ENCODE measurements around the gene STK32A.
"Not testable (repeated sequence)": the region's sequence is repeated elsewhere in the genome, so short reads cannot be mapped to it uniquely, and the experiment has no call there.

The STK32A gene

GRCh38 chr5:147348451-147348850, 113.6 kb downstream of the STK32A start:
- no peak for DNase-seq

DNA sequence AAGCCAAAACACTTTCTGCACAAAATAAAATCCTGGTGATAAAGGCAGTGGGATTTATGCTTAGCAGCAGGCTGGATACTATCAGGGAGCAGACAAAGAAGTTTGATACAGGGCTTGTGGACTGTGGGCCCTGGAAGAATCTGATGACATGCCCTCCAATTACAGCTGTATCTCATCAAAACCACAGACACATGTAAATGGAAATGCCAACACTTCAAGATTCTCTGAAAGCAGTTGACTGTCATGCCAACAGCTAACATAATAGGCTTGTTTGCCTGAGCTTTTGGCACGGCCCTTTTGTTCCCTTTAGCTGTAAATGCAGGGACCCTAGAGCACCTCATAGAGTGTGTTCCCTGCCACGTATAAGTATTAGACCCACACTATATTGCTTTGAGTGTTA, 114.4 kb downstream of the STK32A start:
- no peak for DNase-seq

DNA sequence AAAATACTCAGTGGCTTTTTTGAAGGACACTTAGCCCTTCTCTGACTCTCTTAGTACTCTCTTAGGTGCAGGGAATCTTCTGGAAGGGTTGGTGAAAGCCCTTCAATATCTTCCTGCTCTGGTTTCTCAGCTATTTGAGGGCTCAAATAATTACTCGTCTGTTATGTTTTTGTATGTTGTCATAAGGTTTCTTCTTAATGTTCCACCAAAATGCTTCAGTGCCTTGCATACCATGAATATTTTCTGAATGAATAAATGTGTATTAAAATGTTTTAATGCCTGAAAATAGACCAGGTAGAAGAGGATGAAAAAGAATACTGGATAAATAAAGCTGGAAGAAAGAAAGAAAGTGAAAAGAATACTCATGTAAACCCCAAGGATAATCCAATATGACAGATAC, 124.3 kb downstream of the STK32A start:
- no peak for DNase-seq

DNA sequence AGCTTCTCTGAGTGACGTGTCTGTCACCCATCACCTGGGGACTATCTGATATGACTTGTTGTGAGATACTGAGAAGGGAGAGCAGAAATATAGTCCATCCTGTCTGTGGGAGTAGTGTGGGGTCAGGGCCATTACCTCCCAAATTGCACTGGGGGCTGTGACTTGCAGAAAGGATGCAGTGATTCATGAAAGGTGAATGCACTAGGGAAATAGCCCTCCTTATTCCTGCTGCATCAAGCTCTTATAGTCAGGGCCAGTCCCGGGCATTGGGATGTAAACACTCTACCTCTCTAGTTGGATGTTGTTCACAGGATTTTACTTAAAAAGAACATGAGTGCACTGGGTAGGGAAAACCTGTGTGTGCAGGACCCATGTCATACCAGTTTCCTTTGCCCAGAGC, 124.8 kb downstream of the STK32A start:
- no peak for DNase-seq

- no peak for DNase-seq
Measured at GRCh38 chr5:147360816-147361215, 126.0 kb downstream of the STK32A start.

- DNase-seq = no peak
Measured at GRCh38 chr5:147361441-147362175, 126.8 kb downstream of the STK32A start.

- DNase-seq = not testable (repeated sequence)
Measured at GRCh38 chr5:147367381-147367780, 132.6 kb downstream of the STK32A start.

DNA sequence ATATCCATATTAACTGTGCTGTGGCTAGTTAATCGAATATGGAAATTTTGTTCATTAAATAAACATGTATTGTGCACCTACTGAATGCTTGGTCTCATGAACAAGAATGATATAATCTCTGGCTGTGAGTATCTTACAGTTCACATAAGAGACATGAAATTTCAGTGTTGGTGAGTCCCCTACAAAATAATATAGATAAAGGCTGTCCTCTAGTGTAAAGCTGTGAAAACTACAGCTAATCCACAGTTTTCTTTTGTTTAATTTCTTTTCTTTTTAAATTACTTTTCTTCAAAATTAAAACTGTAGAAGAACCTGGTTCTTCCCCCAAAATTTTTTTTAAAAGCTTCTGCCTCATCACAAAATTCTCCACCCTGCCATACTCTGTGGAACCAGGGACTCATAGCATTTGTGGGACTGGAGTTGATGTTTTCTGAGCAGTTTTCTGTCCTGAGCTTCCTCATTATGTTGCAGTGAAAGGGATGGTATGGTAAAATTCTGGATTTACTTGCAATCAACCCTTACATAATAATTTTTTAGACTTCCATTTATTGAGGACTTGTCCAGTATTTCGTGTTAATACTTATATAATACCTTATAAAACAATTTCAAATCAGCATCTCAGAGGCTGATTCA, 135.0 kb downstream of the STK32A start:
- no peak for DNase-seq

GRCh38 chr5:147371290-147371689, 136.5 kb downstream of the STK32A start:
- DNase-seq = no peak

DNA sequence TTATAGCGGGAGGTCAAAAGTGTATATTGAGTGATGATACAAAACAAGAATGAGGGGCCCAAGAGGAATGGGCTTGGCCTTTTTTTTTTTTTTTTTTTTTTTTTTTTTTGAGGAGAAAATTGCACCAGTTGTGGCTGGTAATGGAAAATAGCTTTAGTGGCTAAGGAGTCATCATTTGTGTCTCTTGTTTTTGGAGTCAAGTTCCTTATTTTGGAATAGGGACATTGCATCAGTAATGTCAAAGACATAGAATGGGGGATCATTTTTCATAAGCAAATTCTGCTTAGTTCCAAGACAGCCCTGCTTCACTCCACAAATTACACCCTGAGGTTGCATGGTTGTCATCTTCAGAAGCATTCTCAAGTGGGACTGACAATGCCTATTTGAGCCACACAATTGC, 137.4 kb downstream of the STK32A start:
- DNase-seq = no peak

- no peak for DNase-seq
Measured at GRCh38 chr5:147373328-147373727, 138.5 kb downstream of the STK32A start.

GRCh38 chr5:147375151-147375550, 140.3 kb downstream of the STK32A start:
- DNase-seq = no peak

DNA sequence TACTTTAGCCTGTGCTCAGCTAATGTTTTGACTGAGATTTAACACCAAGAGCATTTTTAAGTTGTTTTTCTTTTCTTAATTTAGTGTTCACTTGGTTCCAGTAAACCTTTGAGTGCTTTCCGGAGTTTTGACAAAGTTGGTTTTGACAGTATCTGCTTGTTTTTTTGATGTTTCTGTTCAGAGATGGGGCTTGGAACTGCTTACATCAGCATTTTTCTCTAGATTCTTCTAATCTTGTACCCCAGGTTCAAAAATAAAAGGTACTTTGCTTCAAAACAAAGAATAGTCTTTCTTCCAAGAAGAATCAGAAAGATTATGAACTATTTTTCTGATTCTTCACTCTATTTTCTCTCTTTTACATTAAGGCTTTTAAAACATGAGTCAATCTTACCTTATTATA, 142.9 kb downstream of the STK32A start:
- no peak for DNase-seq

DNA sequence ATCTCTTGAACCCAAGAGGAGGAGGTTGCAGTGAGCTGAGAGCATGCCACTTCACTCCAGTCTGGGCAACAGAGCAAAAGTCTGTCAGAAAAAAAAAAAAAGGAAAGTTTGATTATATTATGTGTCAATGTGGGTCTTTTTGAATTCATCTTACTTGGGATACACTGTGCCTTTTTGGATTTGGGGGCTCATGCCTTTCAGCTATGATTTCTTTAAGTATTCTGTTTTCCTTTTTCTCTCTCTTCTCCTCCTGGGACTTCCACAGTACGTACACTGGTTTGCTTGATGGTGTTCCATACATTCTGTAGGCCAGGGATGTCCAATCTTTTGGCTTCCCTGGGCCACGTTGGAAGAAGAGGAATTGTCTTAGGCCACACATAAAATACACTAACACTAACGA, 146.7 kb downstream of the STK32A start:
- DNase-seq = no peak

GRCh38 chr5:147382776-147383175, 147.9 kb downstream of the STK32A start:
- no peak for DNase-seq

GRCh38 chr5:147384346-147385193, 149.7 kb downstream of the STK32A start:
- no peak for DNase-seq

DNA sequence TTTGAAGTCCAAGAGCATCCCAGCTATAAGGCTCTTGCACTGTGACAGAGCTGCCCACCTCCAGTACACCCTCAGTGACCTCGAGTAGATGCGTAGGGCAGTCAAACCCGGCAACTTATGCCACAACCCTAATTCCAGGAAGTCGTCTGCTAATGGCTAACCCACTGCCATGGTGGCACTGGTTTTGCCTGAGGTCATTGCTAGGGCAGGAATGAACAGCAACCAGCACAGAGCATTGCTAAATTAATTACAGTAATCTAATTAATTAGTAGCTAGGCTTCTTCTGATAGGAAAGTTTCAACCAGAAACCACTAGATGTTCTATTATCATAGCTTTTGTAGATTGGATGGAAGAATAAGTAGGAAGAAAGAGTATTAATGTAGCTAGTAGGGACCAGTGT, 152.3 kb downstream of the STK32A start:
- no peak for DNase-seq

DNA sequence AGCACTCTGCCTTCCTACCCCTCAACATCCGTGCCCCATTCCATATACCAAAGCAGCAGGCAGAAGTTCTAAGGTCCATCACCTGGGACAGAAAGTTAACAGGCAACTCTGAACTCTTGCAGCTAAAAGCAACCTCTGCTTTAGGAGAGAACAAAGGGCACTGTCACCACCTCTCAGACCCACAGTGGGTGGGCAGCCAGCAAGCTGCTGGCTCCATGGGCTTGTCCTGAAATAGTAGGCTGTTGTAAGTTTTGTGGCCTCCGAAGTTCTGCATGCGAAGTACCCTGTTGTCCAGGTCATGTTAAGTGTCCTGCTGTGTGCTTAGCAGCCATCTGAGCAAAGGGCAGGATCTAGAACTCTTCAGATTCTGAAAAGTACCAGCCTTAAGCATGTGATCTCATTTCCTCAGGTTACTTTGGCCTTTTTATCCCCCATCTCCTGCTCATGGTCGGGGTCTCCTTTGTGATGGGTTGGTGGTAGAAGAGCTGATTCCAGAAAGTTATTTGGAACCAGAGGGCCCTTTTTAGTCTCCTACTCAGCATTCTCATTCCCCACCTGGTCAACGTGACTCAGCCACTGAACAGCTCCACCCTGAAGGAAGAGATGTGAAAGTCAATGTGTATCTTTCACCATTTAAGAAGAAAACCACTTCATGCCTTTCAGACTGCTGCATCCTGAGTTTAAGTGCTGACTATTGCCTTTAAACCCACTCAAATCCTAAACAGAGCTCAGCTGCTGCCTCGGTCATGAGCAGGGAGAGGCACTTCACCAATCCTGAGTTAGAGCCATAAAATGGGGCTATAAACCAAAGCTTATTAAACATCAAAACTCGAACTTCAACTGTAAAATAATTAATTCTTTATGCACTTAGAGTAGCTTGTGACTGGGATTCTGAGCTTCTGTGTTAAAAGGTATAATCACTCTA, 153.6 kb downstream of the STK32A start:
- DNase-seq = no peak

GRCh38 chr5:147390654-147391225, 155.9 kb downstream of the STK32A start:
- no peak for DNase-seq

DNA sequence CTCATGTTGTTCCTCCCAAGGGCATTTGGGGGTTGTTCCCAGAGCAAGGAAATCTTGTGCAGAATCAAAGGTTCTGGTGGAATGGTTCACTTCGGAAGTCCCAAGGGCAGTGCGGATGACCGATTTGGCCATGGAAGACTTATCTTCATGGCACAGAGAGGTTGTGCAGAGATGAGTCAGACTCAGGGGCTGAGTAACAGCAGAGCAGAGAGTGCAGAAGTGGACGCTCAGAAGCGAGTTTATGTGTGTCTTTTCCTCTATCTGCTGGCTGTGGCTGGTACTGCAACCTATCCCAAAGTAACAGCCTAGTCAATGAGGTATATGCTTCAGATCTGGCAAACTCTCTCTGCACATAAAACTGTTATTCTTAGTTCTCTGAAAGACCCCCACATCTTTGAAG, 157.0 kb downstream of the STK32A start:
- DNase-seq = no peak

DNA sequence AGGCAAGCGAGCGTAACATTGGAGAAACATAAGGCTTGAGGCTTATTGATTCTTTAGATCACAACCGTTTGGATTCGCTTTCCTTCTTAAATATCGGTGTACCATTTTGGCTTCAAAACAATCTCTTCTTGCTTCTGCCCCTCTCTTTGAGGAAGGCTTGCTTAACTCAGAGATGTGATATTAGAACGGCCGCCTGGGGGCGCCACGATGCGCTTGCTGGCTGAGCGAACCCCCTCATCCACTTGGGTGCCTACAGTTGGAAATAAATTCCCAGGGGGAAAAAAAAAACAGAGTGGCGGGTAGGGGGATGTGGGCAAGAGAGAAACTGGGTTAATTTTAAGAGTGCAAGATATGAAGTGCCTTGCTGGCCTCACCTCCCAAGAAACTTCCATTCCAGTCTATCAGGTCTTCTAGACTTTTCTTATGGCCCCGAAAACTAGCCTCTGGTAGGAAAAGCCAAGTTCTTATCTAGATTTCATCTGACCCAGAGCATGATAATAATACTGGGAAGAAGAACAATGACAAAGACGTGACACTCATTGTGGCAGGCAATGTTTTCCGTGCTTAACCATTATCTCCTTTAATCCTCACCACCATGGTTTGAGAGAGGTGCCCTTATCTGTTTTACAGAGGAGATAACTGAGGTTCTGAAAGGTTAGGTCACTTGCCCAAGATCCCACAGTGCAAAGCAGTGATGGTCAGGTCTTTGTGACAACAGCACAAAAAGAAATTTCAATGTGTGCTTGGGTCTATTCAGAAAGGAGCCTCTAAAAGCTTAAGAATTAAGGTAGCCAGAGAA, 159.2 kb downstream of the STK32A start:
- no peak for DNase-seq
